Measurements from ENCODE around the gene EDNRB.
"Not testable (repeated sequence)": the region's sequence is repeated elsewhere in the genome, so short reads cannot be mapped to it uniquely, and the experiment has no call there.

EDNRB gene

DNA sequence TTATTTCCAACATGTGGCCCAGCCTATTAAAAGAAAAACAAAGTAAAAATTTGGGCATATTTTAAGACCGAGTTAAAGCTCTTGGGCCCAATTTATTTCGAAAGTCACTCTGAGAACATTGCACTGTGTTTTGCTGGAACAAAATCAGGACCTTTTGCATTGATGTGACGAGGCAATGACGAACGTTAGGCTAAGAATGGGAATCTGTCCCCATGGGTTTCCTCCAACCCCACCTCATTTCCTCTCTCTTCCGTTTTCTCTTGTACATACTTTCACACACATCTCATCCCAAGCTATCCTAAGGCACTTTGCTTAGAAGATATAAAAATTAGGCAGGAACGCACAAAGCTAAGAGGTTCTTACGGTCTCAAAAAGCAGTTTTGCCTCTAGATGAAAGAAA lies 22.1 kb downstream of the EDNRB start:
- no peak for DNase-seq

- no peak for DNase-seq
Measured at GRCh38 chr13:77894743-77895142, 23.9 kb downstream of the EDNRB start.

DNA sequence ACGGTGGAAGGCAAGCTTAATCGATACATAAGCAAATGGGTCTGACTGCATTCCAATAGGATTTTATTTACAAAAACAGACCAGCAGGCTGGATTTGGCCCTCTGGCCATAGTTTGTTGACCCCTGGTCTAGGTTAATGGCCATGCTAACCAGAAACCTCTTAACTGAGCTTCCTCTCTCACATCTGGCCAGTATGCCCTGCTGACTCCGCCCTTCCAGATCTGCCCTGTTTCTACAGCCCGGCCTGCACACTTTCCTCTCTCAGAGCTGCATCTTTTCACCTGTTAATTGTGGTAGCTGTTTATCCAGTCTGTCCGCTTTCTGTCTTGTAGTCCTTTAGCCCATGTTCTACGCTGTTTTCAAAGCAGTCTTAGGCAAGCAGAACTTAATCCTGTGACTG lies 25.6 kb downstream of the EDNRB start:
- no peak for DNase-seq

GRCh38 chr13:77892491-77892890 lies 26.1 kb downstream of the EDNRB start:
- DNase-seq, result no peak

GRCh38 chr13:77891486-77891885 lies 27.1 kb downstream of the EDNRB start:
- DNase-seq, result no peak

GRCh38 chr13:77891041-77891440 lies 27.6 kb downstream of the EDNRB start:
- DNase-seq, result no peak

GRCh38 chr13:77883328-77883727 lies 35.3 kb downstream of the EDNRB start:
- no peak for DNase-seq

- DNase-seq, result no peak
Measured at GRCh38 chr13:77878190-77878589, 40.4 kb downstream of the EDNRB start.

- no peak for DNase-seq
Measured at GRCh38 chr13:77876176-77876575, 42.5 kb downstream of the EDNRB start.

- DNase-seq, result no peak
Measured at GRCh38 chr13:77874406-77874805, 44.2 kb downstream of the EDNRB start.

- DNase-seq, result no peak
Measured at GRCh38 chr13:77872995-77873394, 45.6 kb downstream of the EDNRB start.

- DNase-seq, result no peak
Measured at GRCh38 chr13:77871596-77871995, 47.0 kb downstream of the EDNRB start.

GRCh38 chr13:77868717-77869116 lies 49.9 kb downstream of the EDNRB start:
- DNase-seq, result no peak

DNA sequence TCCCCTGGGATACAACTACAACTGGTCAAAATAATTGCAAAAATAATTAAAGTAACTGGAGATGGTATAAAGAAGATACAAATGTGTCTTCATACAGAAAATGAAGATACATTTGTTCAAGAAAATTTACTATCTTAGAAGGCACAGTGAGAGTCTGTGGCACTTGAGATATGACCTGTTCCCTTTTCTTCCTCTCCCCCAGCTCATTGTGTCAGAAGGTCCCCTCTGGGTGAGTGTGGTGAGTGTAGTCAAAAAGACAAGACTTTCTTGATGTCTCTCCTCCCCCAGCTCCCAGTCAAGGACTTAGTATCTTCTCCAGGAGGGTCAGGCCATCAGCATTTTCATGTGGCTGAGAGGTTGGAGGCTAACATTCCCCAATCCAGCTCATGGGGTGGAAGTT lies 51.7 kb downstream of the EDNRB start:
- no peak for DNase-seq

- no peak for DNase-seq
Measured at GRCh38 chr13:77865622-77866021, 53.0 kb downstream of the EDNRB start.

DNA sequence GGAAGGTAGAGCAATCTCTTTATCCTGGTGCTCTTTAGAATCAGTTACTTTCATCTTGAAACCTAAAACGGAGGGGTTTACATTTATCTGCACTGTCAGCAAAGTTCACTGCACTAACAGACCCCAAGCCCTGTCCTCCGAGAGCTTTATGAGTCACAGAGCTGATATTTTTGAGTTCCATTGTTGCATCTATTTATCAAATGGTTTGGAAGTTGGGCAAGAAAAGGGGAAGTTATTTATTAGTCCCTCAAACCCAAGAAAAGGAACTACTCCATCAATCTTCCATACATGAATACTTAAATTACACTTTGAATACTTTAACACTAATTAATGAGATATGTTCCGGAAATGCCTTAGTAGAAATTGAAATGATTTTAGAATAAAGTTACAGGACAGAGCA lies 55.5 kb downstream of the EDNRB start:
- no peak for DNase-seq

- DNase-seq, result no peak
Measured at GRCh38 chr13:77861741-77862140, 56.9 kb downstream of the EDNRB start.

DNA sequence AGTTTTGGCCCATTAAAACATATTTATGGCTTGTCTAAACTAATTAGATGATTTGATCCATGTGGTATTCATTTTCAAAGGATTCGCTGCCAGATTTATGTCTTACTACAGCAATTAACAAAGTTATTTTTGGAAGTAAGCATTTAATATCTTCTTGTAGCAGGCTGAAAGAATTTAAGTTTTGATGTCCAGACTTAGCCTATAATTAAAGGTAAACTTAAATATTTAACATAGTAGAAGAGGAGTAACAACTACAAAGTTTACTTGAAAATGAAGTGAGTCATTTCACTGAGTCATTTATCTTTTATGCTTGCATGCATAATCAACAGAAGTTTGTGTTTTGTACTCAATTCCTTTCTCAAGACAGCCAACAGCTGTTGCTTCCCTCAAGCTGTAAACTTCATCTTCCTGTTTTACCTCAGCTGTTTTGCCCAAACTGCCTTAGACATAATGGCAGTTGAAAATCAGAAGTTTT lies 58.1 kb downstream of the EDNRB start:
- no peak for DNase-seq

GRCh38 chr13:77859450-77859849 lies 59.2 kb downstream of the EDNRB start:
- DNase-seq, result no peak

- DNase-seq, result no peak
Measured at GRCh38 chr13:77857531-77858209, 61.0 kb downstream of the EDNRB start.

DNA sequence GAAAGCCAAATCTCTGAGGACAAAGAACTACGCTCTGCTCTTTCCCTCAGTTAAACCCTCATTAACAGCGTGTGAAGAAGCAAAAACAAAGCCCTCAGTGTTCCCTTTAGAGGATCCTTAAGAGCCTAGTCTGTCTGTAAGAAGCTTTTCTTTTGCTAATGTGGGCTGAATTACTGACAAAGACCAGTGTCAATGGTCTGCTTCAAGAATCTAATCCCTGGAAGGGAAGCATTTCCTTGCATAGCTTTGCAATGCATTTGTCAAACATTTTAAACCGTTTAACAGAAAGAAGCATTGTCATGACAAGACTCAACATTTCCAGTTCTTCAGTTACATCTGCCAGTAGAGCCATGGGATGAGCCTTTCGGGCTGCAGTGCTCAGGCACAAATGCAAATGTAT lies 64.9 kb downstream of the EDNRB start:
- DNase-seq, result no peak

- not testable (repeated sequence) for DNase-seq
Measured at GRCh38 chr13:77848050-77848449, 70.6 kb downstream of the EDNRB start.

- DNase-seq, result no peak
Measured at GRCh38 chr13:77846173-77846572, 72.5 kb downstream of the EDNRB start.

All from GF-D8 (cell line).